Subcutaneous adipose tissue (tissue), 4 donors: ENCODE data around the gene ARHGAP1. TPM values are rescaled to one million over a fixed set of nuclear protein-coding genes. Genes with fewer than 3 reads are reported as not detected.

Experiments
- total RNA-seq, 4 donors: library from RNA; depleted of rRNA; stranded (reverse); fragments of >200 nt; gene quantifications; one replicate each; pipeline ENCODE4 v1.1.0, GENCODE V29; 2016
- TF ChIP-seq, protein P1 (sequence below): fragments of 450-650 bp; IDR thresholded peaks from one replicate; pipeline ENCODE4 v1.5.1; 2016; ENCODE audit warnings: low read depth, mild to moderate bottlenecking, control low read depth, antibody characterized with exemption, moderate library complexity

The ARHGAP1 gene
- total RNA-seq, 4 donors from 2014 or later = 45.2 to 64.2 (median 52.9) TPM

DNA sequence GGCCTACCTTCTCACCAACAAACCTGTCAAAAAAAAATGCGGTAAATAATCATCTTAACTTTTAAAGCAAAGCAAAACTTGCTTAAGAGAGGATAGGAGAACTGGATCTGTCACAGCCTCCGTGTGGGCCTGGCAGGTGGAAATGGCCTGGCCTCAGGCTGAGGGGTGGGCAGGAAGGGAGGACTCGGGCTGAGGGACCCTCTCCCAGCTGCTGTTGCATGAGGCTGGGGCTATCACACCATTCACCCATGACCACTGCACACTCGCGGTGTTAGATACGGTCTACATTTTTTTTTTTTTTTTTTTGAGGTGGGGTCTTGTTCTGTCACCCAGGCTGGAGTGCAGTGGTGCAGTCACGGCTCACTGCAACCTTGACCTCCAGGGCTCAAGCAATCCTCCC is 24.5 kb downstream of the ARHGAP1 start:
- TF ChIP-seq, protein P1, sequence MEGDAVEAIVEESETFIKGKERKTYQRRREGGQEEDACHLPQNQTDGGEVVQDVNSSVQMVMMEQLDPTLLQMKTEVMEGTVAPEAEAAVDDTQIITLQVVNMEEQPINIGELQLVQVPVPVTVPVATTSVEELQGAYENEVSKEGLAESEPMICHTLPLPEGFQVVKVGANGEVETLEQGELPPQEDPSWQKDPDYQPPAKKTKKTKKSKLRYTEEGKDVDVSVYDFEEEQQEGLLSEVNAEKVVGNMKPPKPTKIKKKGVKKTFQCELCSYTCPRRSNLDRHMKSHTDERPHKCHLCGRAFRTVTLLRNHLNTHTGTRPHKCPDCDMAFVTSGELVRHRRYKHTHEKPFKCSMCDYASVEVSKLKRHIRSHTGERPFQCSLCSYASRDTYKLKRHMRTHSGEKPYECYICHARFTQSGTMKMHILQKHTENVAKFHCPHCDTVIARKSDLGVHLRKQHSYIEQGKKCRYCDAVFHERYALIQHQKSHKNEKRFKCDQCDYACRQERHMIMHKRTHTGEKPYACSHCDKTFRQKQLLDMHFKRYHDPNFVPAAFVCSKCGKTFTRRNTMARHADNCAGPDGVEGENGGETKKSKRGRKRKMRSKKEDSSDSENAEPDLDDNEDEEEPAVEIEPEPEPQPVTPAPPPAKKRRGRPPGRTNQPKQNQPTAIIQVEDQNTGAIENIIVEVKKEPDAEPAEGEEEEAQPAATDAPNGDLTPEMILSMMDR = no peak

DNA sequence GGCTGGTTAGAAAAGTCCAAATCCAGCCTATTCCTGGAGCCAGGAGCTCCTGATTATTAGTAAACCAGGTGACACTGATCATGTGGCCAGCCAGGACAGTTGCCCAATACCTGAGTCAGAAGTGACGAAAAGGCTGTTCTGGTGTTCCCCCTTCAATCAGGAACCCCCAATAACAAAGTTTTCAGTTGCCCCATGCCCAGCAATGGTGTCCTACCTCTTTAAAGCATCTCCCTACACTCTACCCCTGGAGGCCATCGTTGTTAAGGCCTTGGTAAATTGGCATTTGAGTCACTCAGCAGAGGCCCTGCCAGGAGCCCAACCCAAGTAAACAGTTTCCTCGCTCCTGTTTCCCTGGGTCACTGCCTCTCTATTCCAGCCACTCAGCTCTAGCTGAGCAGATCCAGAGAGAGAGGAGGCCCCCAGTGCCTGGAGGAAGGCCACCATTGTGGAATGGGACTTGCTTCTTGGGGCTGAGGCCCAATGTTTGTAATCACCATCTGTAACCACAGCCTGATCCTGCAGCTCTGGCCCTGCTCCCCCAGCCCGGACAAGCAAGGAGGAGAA is 25.0 kb downstream of the ARHGAP1 start:
- TF ChIP-seq, protein P1 = no peak

DNA sequence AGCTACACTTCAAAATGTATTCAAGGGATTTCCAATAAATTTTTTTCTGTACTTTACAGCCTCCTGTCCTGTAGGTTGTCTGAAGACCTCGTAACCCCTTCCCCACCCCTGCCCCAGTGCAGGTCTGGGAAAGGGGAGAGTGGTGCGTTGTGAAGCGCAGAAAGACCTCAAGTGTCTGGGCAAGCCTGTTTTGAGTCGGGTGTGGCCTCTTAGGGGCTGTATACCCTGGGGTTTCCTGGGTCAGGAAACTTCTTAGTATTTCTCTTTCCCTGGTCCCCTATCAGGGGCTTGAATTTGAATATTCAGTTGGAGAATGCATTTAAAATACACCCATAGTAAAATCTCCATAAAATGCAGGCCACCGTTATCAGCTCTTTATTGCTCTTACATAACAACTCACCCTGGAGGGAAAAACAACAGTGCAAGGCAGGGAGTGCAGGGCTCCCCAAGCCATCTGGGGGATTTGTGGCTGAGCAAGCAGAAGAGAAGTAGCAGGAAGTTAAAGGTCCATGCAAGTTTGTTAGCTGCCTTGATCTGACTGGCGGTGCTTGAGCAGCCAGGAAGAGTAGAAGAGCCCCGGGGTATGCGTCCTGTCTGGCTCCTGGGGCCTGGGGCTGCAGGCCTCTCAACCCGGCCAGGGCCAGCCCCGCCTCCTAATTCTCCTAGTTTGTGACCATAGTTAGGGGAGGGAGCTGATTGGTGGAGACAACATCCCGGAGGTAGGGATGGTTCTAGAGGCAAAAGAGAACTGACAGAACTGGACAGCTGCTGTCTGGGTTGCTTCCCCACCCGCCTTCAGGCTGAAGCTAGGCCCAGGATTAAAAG is 25.7 kb downstream of the ARHGAP1 start:
- TF ChIP-seq, protein P1 = no peak

GRCh38 chr11:46673713-46674462 is 26.5 kb downstream of the ARHGAP1 start:
- TF ChIP-seq, protein P1 = no peak

GRCh38 chr11:46672381-46672839 is 28.0 kb downstream of the ARHGAP1 start:
- TF ChIP-seq, protein P1 = no peak

DNA sequence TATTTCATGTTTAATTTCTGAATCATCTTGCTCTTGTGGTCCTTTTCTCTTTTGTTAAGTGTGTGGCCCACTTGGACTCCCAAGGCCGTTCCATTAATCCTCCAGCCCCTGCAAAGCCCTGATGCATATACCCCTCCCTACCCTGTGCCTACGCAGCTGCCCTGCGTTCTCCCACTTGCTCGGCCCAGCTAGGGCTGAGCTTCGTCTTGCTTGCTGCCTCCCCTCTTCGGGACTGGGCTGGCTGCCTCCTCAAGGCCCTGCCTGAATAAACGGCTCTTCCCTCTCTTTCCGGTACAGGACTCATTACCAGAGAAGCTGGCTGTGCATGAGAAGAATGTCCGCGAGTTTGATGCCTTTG is 28.5 kb downstream of the ARHGAP1 start:
- TF ChIP-seq, protein P1 = no peak

DNA sequence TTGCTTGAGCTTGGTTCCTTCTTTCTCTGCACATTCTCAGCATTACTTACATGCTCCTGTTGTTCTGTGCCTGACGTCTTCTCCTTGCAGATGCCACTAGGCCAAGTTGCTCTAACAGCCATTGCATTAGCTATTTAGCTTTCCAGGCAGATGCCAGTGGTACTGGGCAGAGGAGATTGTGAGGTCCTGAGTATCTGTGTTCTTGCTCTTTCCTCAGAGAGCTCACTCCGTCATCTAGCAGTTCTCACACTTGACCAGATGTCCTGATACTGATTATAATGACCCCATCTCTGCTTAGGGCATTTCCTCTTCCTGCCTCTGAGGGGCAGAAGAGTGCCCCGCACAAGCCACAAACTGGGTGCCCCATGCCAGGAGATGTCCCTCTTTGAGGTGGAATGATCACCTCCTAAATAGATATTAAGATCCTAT is 30.7 kb downstream of the ARHGAP1 start:
- TF ChIP-seq, protein P1 = no peak
